Ishikawa (cell line): ENCODE data around the gene NCOA1.

Source experiments
- CREB1 ChIP-seq: IDR thresholded peaks from 2 replicates; pipeline ENCODE4 v1.6.1; 2012; ENCODE audit warnings: low read depth
- TAF1 ChIP-seq: IDR thresholded peaks from 2 replicates; pipeline ENCODE4 v1.6.1; 2012; ENCODE audit warnings: low read depth, mild to moderate bottlenecking

DNA sequence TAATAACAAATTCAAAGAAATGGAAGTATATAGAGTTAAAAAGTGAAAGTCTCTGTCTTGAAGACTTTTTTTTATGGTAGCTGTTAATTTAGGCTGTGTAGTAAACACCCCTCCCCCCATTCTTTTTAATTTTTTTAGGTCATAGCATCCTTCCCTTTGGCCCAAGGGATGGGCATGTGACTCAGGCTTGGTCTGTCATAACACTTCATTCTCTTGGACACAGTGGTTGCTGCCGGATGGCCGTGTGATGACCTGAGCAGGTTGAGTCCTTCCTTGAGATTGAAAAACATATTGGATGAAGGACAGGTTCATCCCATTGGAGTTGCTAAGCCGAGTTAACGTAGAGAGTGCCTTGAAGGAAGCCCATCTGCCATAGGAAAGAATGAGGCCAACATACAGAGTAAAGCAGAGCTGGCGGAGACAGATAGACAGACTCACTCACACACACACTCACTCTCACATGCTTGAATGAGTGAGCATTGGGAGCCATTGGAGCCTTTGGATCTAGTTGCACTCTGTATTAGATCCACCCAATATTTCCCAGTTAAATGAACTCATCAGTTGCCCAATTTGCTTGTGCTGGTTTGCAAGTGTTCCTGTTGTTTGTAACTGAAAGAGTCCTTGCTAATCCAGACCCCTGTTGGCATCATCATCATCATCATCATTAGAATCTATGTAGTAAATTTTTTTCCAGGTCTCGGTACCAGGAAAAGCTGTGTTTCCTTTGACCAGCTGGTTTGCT, 14.7 kb downstream of the NCOA1 start:
- TF ChIP-seq TAF1 (no peak), CREB1 (no peak)
